Ishikawa (cell line): ENCODE data around the gene NRAS.
A peak's percentile ranks its signal among the peaks of the same experiment; 100 is the strongest.

Source experiments
- CREB1 ChIP-seq: IDR thresholded peaks from 2 replicates; pipeline ENCODE4 v1.6.1; 2012; ENCODE audit warnings: low read depth
- EP300 ChIP-seq: IDR thresholded peaks from 2 replicates; pipeline ENCODE4 v1.6.1; 2012; ENCODE audit warnings: borderline replicate concordance
- FOXM1 ChIP-seq: IDR thresholded peaks from 2 replicates; pipeline ENCODE4 v1.6.1; 2012; ENCODE audit warnings: low read depth, borderline replicate concordance
- NFIC ChIP-seq: IDR thresholded peaks from 2 replicates; pipeline ENCODE4 v1.6.1; 2012
- RAD21 ChIP-seq: IDR thresholded peaks from 2 replicates; pipeline ENCODE4 v1.6.1; 2012; ENCODE audit warnings: low read depth
- TAF1 ChIP-seq: IDR thresholded peaks from 2 replicates; pipeline ENCODE4 v1.6.1; 2012; ENCODE audit warnings: low read depth, mild to moderate bottlenecking
- TEAD4 ChIP-seq: IDR thresholded peaks from 2 replicates; pipeline ENCODE4 v1.6.1; 2012
- TF ChIP-seq, protein P1 (sequence below): IDR thresholded peaks from 2 replicates; pipeline ENCODE4 v1.6.1; 2012; ENCODE audit warnings: low read depth, mild to moderate bottlenecking
- TF ChIP-seq, protein P2 (sequence below): IDR thresholded peaks from 2 replicates; pipeline ENCODE4 v1.6.1; 2012

DNA sequence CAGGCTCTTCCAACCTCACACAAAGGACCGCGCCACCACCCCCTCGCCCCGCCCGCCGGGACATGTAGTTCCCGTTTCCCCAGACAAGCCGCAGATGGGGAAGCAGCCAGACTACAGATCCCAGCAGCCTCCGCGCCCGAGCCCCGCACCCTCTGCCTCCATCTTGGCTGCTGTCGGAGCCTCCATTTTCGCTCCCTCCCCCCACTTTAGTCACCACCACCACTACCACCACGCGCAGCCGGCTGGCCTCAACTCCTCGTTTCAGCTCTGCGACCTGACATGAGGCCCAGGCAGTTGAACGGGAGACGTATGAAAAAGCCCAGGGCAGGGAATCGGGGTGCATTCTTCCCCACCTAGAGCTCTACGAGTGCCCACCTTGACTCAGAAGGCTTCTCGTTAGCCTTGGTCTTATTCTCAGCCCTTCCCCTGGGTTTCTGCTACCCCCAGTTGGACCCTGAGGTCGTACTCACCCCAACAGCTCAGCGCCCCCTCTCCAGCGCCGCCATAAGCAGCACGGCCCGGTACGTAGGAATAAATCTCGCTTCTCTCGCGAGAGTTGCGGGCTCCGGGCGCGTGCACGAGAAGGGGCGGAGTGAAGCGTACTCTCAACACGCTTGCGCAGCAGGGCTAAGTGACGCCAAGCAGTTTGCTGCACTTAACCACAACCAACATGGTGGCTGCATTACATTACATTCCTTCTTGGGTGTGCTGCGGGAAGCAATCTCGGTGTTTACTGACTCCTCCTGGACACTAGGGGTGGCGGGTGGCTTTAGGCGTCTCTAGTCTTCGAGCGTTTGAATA is 41.1 kb upstream of the NRAS start, which contains the start of gene CSDE1:
- TF ChIP-seq, protein P1, sequence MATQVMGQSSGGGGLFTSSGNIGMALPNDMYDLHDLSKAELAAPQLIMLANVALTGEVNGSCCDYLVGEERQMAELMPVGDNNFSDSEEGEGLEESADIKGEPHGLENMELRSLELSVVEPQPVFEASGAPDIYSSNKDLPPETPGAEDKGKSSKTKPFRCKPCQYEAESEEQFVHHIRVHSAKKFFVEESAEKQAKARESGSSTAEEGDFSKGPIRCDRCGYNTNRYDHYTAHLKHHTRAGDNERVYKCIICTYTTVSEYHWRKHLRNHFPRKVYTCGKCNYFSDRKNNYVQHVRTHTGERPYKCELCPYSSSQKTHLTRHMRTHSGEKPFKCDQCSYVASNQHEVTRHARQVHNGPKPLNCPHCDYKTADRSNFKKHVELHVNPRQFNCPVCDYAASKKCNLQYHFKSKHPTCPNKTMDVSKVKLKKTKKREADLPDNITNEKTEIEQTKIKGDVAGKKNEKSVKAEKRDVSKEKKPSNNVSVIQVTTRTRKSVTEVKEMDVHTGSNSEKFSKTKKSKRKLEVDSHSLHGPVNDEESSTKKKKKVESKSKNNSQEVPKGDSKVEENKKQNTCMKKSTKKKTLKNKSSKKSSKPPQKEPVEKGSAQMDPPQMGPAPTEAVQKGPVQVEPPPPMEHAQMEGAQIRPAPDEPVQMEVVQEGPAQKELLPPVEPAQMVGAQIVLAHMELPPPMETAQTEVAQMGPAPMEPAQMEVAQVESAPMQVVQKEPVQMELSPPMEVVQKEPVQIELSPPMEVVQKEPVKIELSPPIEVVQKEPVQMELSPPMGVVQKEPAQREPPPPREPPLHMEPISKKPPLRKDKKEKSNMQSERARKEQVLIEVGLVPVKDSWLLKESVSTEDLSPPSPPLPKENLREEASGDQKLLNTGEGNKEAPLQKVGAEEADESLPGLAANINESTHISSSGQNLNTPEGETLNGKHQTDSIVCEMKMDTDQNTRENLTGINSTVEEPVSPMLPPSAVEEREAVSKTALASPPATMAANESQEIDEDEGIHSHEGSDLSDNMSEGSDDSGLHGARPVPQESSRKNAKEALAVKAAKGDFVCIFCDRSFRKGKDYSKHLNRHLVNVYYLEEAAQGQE: no peak
- no peak for TF ChIP-seq CREB1
- peak; percentile 97 for TF ChIP-seq TAF1
- no peak for TF ChIP-seq FOXM1
- no peak for TF ChIP-seq EP300
- no peak for TF ChIP-seq NFIC
- TF ChIP-seq, protein P2, sequence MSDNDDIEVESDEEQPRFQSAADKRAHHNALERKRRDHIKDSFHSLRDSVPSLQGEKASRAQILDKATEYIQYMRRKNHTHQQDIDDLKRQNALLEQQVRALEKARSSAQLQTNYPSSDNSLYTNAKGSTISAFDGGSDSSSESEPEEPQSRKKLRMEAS: peak; percentile 68
- peak; percentile 55 for TF ChIP-seq TEAD4
- TF ChIP-seq RAD21: peak; percentile 34; the same call in 1 of the 2 replicates
